Activated CD4-positive, alpha-beta T cell treated with anti-CD3 and anti-CD28 coated beads, Interleukin-10, Interleukin-2, amounts not matched to agents 100 ng/mL and 50 ng/mL, durations not matched to agents 16 hours and 8 hours (primary cell): ENCODE measurements around the gene GPC6.

Experiments
- DNase-seq: peaks from one replicate; pipeline ENCODE4 v3.0.0-alpha.2; 2020

The GPC6 gene

GRCh38 chr13:94344126-94344818 is 1117.7 kb downstream of the GPC6 start:
- DNase-seq = no peak

- DNase-seq = no peak
Measured at GRCh38 chr13:94345374-94346195, 1119.0 kb downstream of the GPC6 start.

- DNase-seq = peak; percentile 28
Measured at GRCh38 chr13:94346261-94347019, 1119.8 kb downstream of the GPC6 start.

GRCh38 chr13:94351292-94351990 is 1124.8 kb downstream of the GPC6 start:
- peak; percentile 41 for DNase-seq

- DNase-seq = no peak
Measured at GRCh38 chr13:94352057-94352456, 1125.5 kb downstream of the GPC6 start.

- no peak for DNase-seq
Measured at GRCh38 chr13:94353167-94353710, 1126.6 kb downstream of the GPC6 start.

GRCh38 chr13:94359875-94360274 is 1133.3 kb downstream of the GPC6 start:
- DNase-seq = no peak

- DNase-seq = peak; percentile 79
Measured at GRCh38 chr13:94362411-94362909, 1135.9 kb downstream of the GPC6 start.

- DNase-seq = no peak
Measured at GRCh38 chr13:94366677-94367076, 1140.1 kb downstream of the GPC6 start.

- no peak for DNase-seq
Measured at GRCh38 chr13:94369972-94370436, 1143.4 kb downstream of the GPC6 start.

- DNase-seq = no peak
Measured at GRCh38 chr13:94371855-94372254, 1145.2 kb downstream of the GPC6 start.

- no peak for DNase-seq
Measured at GRCh38 chr13:94382517-94382916, 1155.9 kb downstream of the GPC6 start.

- DNase-seq = no peak
Measured at GRCh38 chr13:94382960-94383359, 1156.4 kb downstream of the GPC6 start.

- DNase-seq = no peak
Measured at GRCh38 chr13:94384231-94384905, 1157.8 kb downstream of the GPC6 start.

GRCh38 chr13:94387047-94387446 is 1160.4 kb downstream of the GPC6 start:
- no peak for DNase-seq

GRCh38 chr13:94389604-94390351 is 1163.2 kb downstream of the GPC6 start:
- no peak for DNase-seq

GRCh38 chr13:94390881-94391280 is 1164.3 kb downstream of the GPC6 start:
- DNase-seq = no peak

GRCh38 chr13:94394723-94395122 is 1168.1 kb downstream of the GPC6 start:
- no peak for DNase-seq

GRCh38 chr13:94395860-94396259 is 1169.3 kb downstream of the GPC6 start:
- no peak for DNase-seq

GRCh38 chr13:94399812-94400211 is 1173.2 kb downstream of the GPC6 start:
- DNase-seq = no peak

GRCh38 chr13:94400874-94401273 is 1174.3 kb downstream of the GPC6 start:
- no peak for DNase-seq
